Upper lobe of left lung (tissue), 4 donors: ENCODE measurements around the gene KBTBD12.

Experiments
- POLR2A ChIP-seq, 4 donors: fragments of 450-650 bp; IDR thresholded peaks; one replicate each; pipeline ENCODE4 v1.5.1; 2016 to 2017; ENCODE audit warnings: antibody characterized with exemption in 4 of 4, mild to moderate bottlenecking in 2 of 4
- POLR2AphosphoS5 ChIP-seq, 2 donors: sonication (generic); formaldehyde crosslinking; IDR thresholded peaks; one replicate each; pipeline ENCODE4 v1.5.1; 2017; ENCODE audit warnings: antibody characterized with exemption in 2 of 2
- TF ChIP-seq, protein P1 (sequence below), 6 experiments: fragments of 450-650 bp in 4 of 6; fragments of 200-600 bp in 2 of 6; sonication (generic) in 2 of 6; IDR thresholded peaks; one replicate each; pipeline ENCODE4 v1.5.1; 2016 to 2019; ENCODE audit warnings: antibody characterized with exemption in 6 of 6

DNA sequence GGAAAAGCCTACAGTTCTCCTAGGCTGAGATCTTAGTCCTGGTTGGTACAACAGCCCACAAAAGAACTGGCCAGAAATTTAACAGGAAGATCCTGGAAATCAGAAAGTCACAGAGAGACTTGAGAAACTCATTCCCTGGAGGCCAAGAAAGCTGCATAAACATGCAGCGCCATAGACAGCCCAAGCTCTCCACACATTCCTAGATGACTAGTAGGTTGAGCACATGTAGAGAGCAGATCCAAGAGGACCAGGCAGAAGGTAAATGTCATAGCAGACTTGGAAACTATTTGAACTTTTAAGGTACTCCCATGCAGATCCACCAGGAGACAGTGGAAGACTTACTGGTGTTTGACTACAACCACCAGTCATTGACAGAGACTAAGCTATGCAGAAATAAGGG is 18.4 kb downstream of the KBTBD12 start:
- TF ChIP-seq, protein P1, sequence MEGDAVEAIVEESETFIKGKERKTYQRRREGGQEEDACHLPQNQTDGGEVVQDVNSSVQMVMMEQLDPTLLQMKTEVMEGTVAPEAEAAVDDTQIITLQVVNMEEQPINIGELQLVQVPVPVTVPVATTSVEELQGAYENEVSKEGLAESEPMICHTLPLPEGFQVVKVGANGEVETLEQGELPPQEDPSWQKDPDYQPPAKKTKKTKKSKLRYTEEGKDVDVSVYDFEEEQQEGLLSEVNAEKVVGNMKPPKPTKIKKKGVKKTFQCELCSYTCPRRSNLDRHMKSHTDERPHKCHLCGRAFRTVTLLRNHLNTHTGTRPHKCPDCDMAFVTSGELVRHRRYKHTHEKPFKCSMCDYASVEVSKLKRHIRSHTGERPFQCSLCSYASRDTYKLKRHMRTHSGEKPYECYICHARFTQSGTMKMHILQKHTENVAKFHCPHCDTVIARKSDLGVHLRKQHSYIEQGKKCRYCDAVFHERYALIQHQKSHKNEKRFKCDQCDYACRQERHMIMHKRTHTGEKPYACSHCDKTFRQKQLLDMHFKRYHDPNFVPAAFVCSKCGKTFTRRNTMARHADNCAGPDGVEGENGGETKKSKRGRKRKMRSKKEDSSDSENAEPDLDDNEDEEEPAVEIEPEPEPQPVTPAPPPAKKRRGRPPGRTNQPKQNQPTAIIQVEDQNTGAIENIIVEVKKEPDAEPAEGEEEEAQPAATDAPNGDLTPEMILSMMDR (IDR thresholded peaks at IDR 0.05), result no peak
- TF ChIP-seq POLR2AphosphoS5 (IDR thresholded peaks at IDR 0.05) (no peak), POLR2A (IDR thresholded peaks at IDR 0.05) (no peak)
